Stimulated activated CD4-positive, alpha-beta T cell treated with anti-CD3 and anti-CD28 coated beads, Interleukin-4, amount 100 ng/mL, for 1 hour (primary cell): ENCODE results near the gene CCDC88C.

Experiments
- DNase-seq: peaks from one replicate; pipeline ENCODE4 v3.0.0-alpha.2; 2020

CCDC88C gene

GRCh38 chr14:91377700-91378652, 39.6 kb downstream of the CCDC88C start:
- peak; percentile 41 for DNase-seq

- no peak for DNase-seq
These were observed 40.8 kb downstream of the CCDC88C start for GRCh38 chr14:91376547-91377477.

GRCh38 chr14:91375720-91376452, 41.7 kb downstream of the CCDC88C start:
- DNase-seq: no peak

- DNase-seq: no peak
These were observed 42.5 kb downstream of the CCDC88C start for GRCh38 chr14:91374879-91375702.

- DNase-seq: no peak
These were observed 43.2 kb downstream of the CCDC88C start for GRCh38 chr14:91374287-91374878.

GRCh38 chr14:91373591-91374254, 43.9 kb downstream of the CCDC88C start:
- DNase-seq: peak; percentile 51

GRCh38 chr14:91372671-91373495, 44.7 kb downstream of the CCDC88C start:
- no peak for DNase-seq

- no peak for DNase-seq
These were observed 45.6 kb downstream of the CCDC88C start for GRCh38 chr14:91371990-91372375.

GRCh38 chr14:91371011-91371989, 46.3 kb downstream of the CCDC88C start:
- DNase-seq: no peak

GRCh38 chr14:91369628-91370445, 47.8 kb downstream of the CCDC88C start:
- DNase-seq: peak; percentile 61

- no peak for DNase-seq
These were observed 48.7 kb downstream of the CCDC88C start for GRCh38 chr14:91368776-91369416.

GRCh38 chr14:91367173-91368171, 50.1 kb downstream of the CCDC88C start:
- DNase-seq: peak; percentile 37

- DNase-seq: no peak
These were observed 50.9 kb downstream of the CCDC88C start for GRCh38 chr14:91366749-91367148.

- DNase-seq: no peak
These were observed 52.1 kb downstream of the CCDC88C start for GRCh38 chr14:91365552-91365951.

GRCh38 chr14:91364524-91365270, 52.9 kb downstream of the CCDC88C start:
- no peak for DNase-seq
